Medulla oblongata (tissue), 1 donor: ENCODE data around the gene IGSF9.
"Not testable (repeated sequence)": the region's sequence is repeated elsewhere in the genome, so short reads cannot be mapped to it uniquely, and the experiment has no call there.

Source experiments
- DNase-seq: peaks from one replicate; pipeline ENCODE4 v3.0.0-alpha.2; 2015; ENCODE audit errors: extremely low spot score

IGSF9 gene

GRCh38 chr1:159920651-159921050, 24.8 kb downstream of the IGSF9 start:
- DNase-seq: no peak

GRCh38 chr1:159920202-159920601, 25.2 kb downstream of the IGSF9 start:
- DNase-seq: no peak

GRCh38 chr1:159919236-159919865, 26.1 kb downstream of the IGSF9 start:
- no peak for DNase-seq

GRCh38 chr1:159918352-159919200, 26.8 kb downstream of the IGSF9 start:
- DNase-seq: no peak

- no peak for DNase-seq
These were observed 27.7 kb downstream of the IGSF9 start for GRCh38 chr1:159917533-159918351.

- DNase-seq: no peak
These were observed 29.0 kb downstream of the IGSF9 start for GRCh38 chr1:159916242-159917051.

GRCh38 chr1:159915571-159916241, 29.7 kb downstream of the IGSF9 start:
- DNase-seq: no peak

- DNase-seq: no peak
These were observed 31.0 kb downstream of the IGSF9 start for GRCh38 chr1:159914252-159915018.

GRCh38 chr1:159913451-159914192, 31.8 kb downstream of the IGSF9 start:
- DNase-seq: no peak

- DNase-seq: no peak
These were observed 33.9 kb downstream of the IGSF9 start for GRCh38 chr1:159911326-159912070.

GRCh38 chr1:159908031-159908940, 37.1 kb downstream of the IGSF9 start:
- DNase-seq: no peak

- DNase-seq: no peak
These were observed 38.5 kb downstream of the IGSF9 start for GRCh38 chr1:159906960-159907359.

- not testable (repeated sequence) for DNase-seq
These were observed 41.4 kb downstream of the IGSF9 start for GRCh38 chr1:159904036-159904435.

- DNase-seq: no peak
These were observed 42.9 kb downstream of the IGSF9 start for GRCh38 chr1:159902541-159902940.

GRCh38 chr1:159900755-159901360, 44.6 kb downstream of the IGSF9 start:
- DNase-seq: no peak

GRCh38 chr1:159900086-159900680, 45.2 kb downstream of the IGSF9 start, which contains the start of gene CFAP45:
Gene CFAP45, minus strand, starts transcription at chr1:159900165. Its CDS starts 67 bp downstream, at chr1:159900098.
- no peak for DNase-seq

GRCh38 chr1:159899634-159900033, 45.8 kb downstream of the IGSF9 start:
- DNase-seq: not testable (repeated sequence)
